Measurements from ENCODE around the gene KLHL12. TPM values are rescaled to one million over a fixed set of nuclear protein-coding genes. Genes with fewer than 3 reads are reported as not detected.

The KLHL12 gene
- total and polyA plus RNA-seq, 4 experiments from 2014 or later = 24.2 to 27.1 (median 25.8) TPM

DNA sequence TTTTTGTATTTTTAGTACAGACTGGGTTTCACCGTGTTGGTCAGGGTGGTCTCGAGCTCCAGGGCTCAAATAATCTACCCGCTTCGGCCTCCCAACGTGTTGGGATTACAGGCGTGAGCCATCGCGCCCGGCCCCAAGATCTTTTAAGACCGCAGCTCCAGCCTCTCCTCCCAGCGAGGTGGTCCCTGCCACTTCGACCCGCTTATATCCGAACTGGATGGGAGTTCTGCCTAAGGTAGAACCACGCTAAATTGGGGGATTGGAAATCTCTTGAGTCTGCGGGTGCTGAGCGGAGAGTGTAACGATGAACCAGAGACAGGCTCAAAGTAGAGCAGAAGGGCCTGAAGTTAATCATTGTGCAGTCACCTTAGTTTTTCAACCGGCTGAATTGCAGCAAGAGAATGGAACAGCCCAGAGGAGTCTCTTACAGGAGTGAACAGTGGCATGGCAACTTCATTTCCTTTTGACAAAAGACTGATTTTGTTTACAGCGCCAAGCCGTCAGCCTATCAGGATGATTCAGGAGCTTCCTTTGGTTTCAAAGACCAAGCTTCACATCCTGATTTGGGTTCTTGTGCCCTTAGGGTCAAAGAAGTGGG, 40.7 kb upstream of the KLHL12 start:
- peaks cover 14 to 36% (median 22%) of the 10 kb centered on the region in 4 donors for H3K4me1 Mint-ChIP-seq
- CTCF ChIA-PET (ENCODE audit: partially characterized antibody) = interaction anchor here (0.6 to 2.3 kb wide), 13 partner anchors 9 to 537 kb away, joined by 3 to 9 read pairs (median 3); partner anchors contain the start of gene KLHL12

DNA sequence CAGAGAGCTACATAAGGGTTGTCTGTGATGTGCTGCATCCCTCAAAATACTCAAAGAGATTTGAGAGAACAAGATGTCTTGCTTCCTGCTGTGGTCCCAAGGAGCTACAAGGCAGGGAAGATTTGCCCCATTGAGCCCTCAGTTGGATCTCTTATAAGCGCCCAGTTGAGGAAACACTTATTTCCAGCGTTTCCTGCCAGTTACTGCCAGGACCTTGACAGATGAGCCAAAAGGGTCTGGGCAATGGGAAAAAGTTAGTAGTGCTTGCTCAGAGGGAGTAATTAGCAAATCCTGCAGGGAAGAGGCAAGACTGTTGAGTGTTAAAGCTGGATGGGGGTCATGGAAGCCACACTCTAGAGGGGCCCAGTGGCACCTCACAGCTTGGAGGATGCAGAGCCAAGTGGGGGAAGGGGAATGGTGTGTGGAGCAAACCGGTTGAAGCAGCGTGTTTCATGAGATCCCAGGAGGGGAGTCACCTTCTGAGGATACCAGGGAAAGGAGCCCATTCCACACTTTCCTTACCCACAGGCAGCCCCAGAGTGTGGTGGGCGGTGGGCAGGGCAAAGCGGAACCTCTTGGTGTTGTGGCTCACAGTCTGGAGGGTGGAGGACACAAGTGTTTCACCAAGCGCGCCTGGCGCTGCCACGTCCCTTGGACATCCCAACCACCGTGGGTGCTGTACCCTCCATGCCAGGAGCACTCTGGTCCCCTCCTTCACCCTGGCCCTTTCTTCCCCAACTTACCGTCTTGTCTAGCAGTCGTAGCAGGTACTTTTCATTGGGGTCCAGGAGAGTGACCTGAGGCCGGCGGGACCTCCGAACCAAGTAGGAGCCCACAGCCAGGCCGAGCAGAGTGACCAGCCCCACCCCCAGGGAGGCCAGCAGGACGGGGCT, 39.2 kb upstream of the KLHL12 start:
- Histone ChIP-seq H3K9me3 (ENCODE audit: control insufficient read depth in 1 of 2, low read length in 2 of 2) (no peaks in the 10 kb centered on the region), H3K36me3 (ENCODE audit: insufficient read depth, low read length) (no peaks in the 10 kb centered on the region), H3K4me3 (ENCODE audit: low read length in 2 of 2) (peak overlapping the region; percentile 21 to 88), H3K27me3 (ENCODE audit: insufficient read depth, low read length) (no peaks in the 10 kb centered on the region), H3K4me1 (ENCODE audit: insufficient read depth, low read length) (peaks cover 29% of the 10 kb centered on the region), H3K27ac (ENCODE audit: low read depth, low read length) (peak overlapping the region; percentile 89)
- ChIA-PET CTCF (ENCODE audit: partially characterized antibody) (interaction anchor here (2.3 kb wide), 1 partner anchor 12 kb away, joined by 9 read pairs; no protein-coding TSS in a partner anchor), POLR2A (ENCODE audit: partially characterized antibody) (interaction anchor here (1.0 to 1.9 kb wide), 6 partner anchors 8 to 832 kb away, joined by 3 to 7 read pairs (median 4); partner anchors contain the start of genes ADIPOR1, KLHL12, PPFIA4 and TMEM183A)
- Mint-ChIP-seq H3K27ac (peak overlapping the region; percentile 75 to 90 (median 87)), H3K9me3 (no peaks in the 10 kb centered on the region), H3K36me3 (peaks cover 14 to 25% of the 10 kb centered on the region in 2 donors), H3K27me3 (no peaks in the 10 kb centered on the region), H3K4me1 (peaks cover 14 to 36% (median 22%) of the 10 kb centered on the region in 4 donors), H3K4me3 (peak overlapping the region; percentile 74 to 95 (median 82))
- peak in 1 of 5 donors; percentile 44 for DNase-seq
- intact Hi-C loops (cut with micrococcal nuclease) = loop anchor here (2.0 to 5.0 kb wide), 2 partner anchors 33 to 61 kb away; partner anchors contain the start of gene PPFIA4

More for the DNA sequence above, 40.7 kb upstream of the KLHL12 start:
- peaks cover 29% of the 10 kb centered on the region for H3K4me1 ChIP-seq (ENCODE audit: insufficient read depth, low read length)
- peak in 4 of 5 donors; percentile 21 to 37 (median 34) for DNase-seq
- H3K27me3 ChIP-seq (ENCODE audit: insufficient read depth, low read length) = no peaks in the 10 kb centered on the region
- no peaks in the 10 kb centered on the region for H3K36me3 ChIP-seq (ENCODE audit: insufficient read depth, low read length)
- Mint-ChIP-seq H3K27ac (peak overlapping the region; percentile 91 to 96 (median 93)), H3K36me3 (peaks cover 8 to 18% of the 10 kb centered on the region in 2 donors), H3K9me3 (no peaks in the 10 kb centered on the region), H3K27me3 (no peaks in the 10 kb centered on the region), H3K4me3 (peak overlapping the region; percentile 91 to 98 (median 94))
- peak overlapping the region; percentile 52 for H3K27ac ChIP-seq (ENCODE audit: low read depth, low read length)
- intact Hi-C loops (cut with micrococcal nuclease) = loop anchor here (1.0 to 5.0 kb wide), 5 partner anchors 9 to 79 kb away; partner anchors contain the start of genes ADIPOR1, KLHL12 and PPFIA4
- peak overlapping the region; percentile 65 to 67 for H3K4me3 ChIP-seq (ENCODE audit: low read length in 2 of 2)
- H3K9me3 ChIP-seq (ENCODE audit: control insufficient read depth in 1 of 2, low read length in 2 of 2) = no peaks in the 10 kb centered on the region
- POLR2A ChIA-PET (ENCODE audit: partially characterized antibody) = interaction anchor here (0.9 to 1.9 kb wide), 11 partner anchors 11 to 1138 kb away, joined by 3 to 24 read pairs (median 5); partner anchors contain the start of genes IPO9, KLHL12, PCAT6 and PPFIA4

DNA sequence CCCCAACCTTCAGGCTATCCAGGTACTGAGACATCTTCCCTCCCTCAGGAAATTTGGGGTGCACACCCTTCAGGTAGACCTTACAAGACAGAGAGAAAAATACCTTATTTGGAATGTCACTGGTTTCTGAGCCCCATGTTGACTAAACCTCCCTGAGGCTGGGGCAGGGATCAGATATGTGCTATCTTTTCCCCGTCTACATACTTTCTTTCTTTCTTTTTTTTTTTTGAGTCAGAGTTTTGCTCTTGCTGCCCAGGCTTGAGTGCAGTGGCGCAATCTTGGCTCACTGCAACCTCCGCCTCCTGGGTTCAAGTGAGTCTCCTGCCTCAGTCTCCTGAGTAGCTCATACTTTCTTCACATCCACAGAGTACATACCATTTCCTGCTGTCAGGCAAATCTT, 38.4 kb upstream of the KLHL12 start:
- peak overlapping the region in 7 of 8 donors; percentile 69 to 95 (median 80) for H3K4me3 Mint-ChIP-seq
- CTCF ChIA-PET (ENCODE audit: partially characterized antibody) = no interaction called here
- POLR2A ChIA-PET (ENCODE audit: partially characterized antibody) = interaction anchor here (1.1 kb wide), 1 partner anchor 833 kb away, joined by 3 read pairs; no protein-coding TSS in a partner anchor

DNA sequence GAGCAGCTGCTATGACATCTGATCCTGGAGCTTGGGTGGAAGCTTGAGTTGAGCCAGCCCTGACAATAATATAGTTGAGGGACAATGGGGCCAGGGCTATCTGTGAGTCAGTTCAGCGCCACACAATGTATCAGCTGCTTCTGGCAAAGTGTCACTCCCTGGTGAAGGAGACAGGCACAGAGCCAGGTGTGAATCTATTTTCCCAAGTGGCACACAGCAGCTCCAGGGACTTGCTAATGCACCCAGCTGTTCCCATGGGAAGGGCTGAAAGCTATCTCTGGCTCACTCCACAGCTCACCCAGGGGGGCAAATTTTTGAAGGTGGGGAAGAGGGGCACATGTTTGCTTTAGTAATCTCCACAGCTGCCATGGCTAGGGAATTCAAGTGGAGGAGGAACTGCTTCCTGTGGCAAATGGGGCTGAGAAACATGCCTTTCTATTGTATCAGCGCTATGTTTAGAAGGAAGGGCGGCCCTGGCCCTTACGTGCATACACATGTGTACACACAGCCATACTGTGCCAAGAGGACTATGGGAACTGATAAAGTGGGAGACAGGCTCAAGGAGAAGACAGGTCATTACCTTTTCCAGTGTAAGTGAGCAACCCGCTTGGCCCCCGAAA, 37.9 kb upstream of the KLHL12 start:
- H3K9me3 Mint-ChIP-seq = no peaks in the 10 kb centered on the region
- peak overlapping the region in 5 of 7 donors; percentile 63 to 82 (median 77) for H3K27ac Mint-ChIP-seq
- peak overlapping the region in 5 of 8 donors; percentile 21 to 74 (median 40) for H3K4me3 Mint-ChIP-seq
- no peaks in the 10 kb centered on the region for H3K27me3 Mint-ChIP-seq
- no peaks in the 10 kb centered on the region for H3K27me3 ChIP-seq (ENCODE audit: insufficient read depth, low read length)
- DNase-seq = no peak
- no peaks in the 10 kb centered on the region for H3K36me3 ChIP-seq (ENCODE audit: insufficient read depth, low read length)
- H3K4me1 ChIP-seq (ENCODE audit: insufficient read depth, low read length) = peaks cover 29% of the 10 kb centered on the region
- no peak overlapping the region for H3K27ac ChIP-seq (ENCODE audit: low read depth, low read length)
- ChIA-PET POLR2A (ENCODE audit: partially characterized antibody) (no interaction called here), CTCF (ENCODE audit: partially characterized antibody) (no interaction called here)
- H3K4me1 Mint-ChIP-seq = peaks cover 14 to 36% (median 22%) of the 10 kb centered on the region in 4 donors
- peaks cover 17 to 27% of the 10 kb centered on the region in 2 donors for H3K36me3 Mint-ChIP-seq
- intact Hi-C loops (cut with micrococcal nuclease) = loop anchor here (5.0 kb wide), 1 partner anchor 62 kb away; the partner anchor contains the start of gene PPFIA4
- H3K9me3 ChIP-seq (ENCODE audit: control insufficient read depth in 1 of 2, low read length in 2 of 2) = no peaks in the 10 kb centered on the region
- no peak overlapping the region for H3K4me3 ChIP-seq (ENCODE audit: low read length in 2 of 2)

More for the DNA sequence above, 38.4 kb upstream of the KLHL12 start:
- Mint-ChIP-seq H3K4me1 (peaks cover 14 to 36% (median 22%) of the 10 kb centered on the region in 4 donors), H3K9me3 (no peaks in the 10 kb centered on the region), H3K27me3 (no peaks in the 10 kb centered on the region), H3K36me3 (peaks cover 17 to 27% of the 10 kb centered on the region in 2 donors), H3K27ac (peak overlapping the region; percentile 4 to 90 (median 87))
- no peak overlapping the region for H3K27ac ChIP-seq (ENCODE audit: low read depth, low read length)
- H3K36me3 ChIP-seq (ENCODE audit: insufficient read depth, low read length) = no peaks in the 10 kb centered on the region
- intact Hi-C loops (cut with micrococcal nuclease) = loop anchor here (5.0 kb wide), 1 partner anchor 62 kb away; the partner anchor contains the start of gene PPFIA4
- no peaks in the 10 kb centered on the region for H3K27me3 ChIP-seq (ENCODE audit: insufficient read depth, low read length)
- H3K9me3 ChIP-seq (ENCODE audit: control insufficient read depth in 1 of 2, low read length in 2 of 2) = no peaks in the 10 kb centered on the region
- H3K4me1 ChIP-seq (ENCODE audit: insufficient read depth, low read length) = peaks cover 29% of the 10 kb centered on the region
- no peak overlapping the region for H3K4me3 ChIP-seq (ENCODE audit: low read length in 2 of 2)
- DNase-seq = no peak

DNA sequence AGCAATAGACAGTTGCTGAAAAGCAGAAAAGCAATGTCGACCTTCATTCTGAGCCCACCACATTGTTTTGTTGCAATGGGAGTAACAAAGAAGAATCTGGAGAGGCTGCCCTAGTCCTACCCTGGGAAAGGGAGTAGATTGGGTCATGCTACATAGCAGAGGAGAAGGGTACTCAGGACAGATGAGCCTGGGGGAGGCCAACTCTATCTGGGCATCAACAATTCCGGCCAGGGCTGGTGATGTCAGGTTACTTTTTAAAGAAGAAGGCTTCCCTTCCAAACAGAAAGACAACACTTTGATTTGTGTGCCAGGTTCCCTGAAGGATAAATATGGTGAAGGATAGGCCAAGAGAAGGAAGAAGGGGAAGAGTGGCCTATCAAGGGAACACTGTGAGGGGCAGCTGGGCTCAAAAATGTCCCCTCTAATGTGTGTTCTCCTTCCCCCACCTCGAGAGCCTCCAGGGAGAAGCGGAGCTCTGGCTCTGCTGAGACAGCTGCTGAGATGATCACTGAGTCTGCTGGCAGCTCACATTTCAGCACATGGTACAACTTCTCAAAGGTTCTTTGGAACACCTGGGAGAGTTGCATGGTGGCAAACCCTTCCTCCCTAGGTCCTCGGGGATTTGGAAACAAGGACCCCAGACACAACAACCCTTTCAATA, 34.3 kb upstream of the KLHL12 start:
- ChIA-PET POLR2A (ENCODE audit: partially characterized antibody) (no interaction called here), CTCF (ENCODE audit: partially characterized antibody) (no interaction called here)
- Mint-ChIP-seq H3K27me3 (no peaks in the 10 kb centered on the region), H3K9me3 (peaks cover 0 to 3% (median 0%) of the 10 kb centered on the region in 8 donors), H3K4me1 (peaks cover 18 to 37% (median 23%) of the 10 kb centered on the region in 4 donors), H3K4me3 (no peak overlapping the region), H3K27ac (peak overlapping the region in 2 of 7 donors; percentile 11 to 57), H3K36me3 (peaks cover 18 to 34% of the 10 kb centered on the region in 2 donors)
- intact Hi-C loops (cut with micrococcal nuclease) = no loop called here
- Histone ChIP-seq H3K4me1 (ENCODE audit: insufficient read depth, low read length) (peaks cover 29% of the 10 kb centered on the region), H3K36me3 (ENCODE audit: insufficient read depth, low read length) (no peaks in the 10 kb centered on the region), H3K27ac (ENCODE audit: low read depth, low read length) (no peak overlapping the region), H3K4me3 (ENCODE audit: low read length in 2 of 2) (no peak overlapping the region), H3K9me3 (ENCODE audit: control insufficient read depth in 1 of 2, low read length in 2 of 2) (no peaks in the 10 kb centered on the region), H3K27me3 (ENCODE audit: insufficient read depth, low read length) (no peaks in the 10 kb centered on the region)
- DNase-seq = no peak

DNA sequence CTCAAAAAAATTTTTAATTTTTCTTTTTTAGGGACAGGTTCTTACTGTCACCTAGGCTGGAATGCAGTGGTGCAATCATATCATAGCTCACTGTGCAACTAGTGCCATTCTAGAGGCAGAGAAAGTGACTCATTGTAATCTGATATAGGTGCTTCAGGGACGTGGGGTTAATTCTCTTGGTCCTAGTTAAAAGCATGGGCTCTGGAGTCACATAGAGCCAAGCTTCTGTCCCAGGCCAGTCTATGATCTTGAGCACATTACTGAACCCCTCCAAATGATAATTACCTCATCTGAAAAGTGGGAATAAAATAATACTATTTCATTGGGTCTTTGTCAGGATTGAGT, 32.2 kb upstream of the KLHL12 start:
- peak overlapping the region in 3 of 8 donors; percentile 25 to 97 (median 95) for H3K4me3 Mint-ChIP-seq

More for the DNA sequence above, 32.2 kb upstream of the KLHL12 start:
- no peak overlapping the region for H3K4me3 ChIP-seq (ENCODE audit: low read length in 2 of 2)
- H3K4me1 Mint-ChIP-seq = peaks cover 22 to 43% (median 36%) of the 10 kb centered on the region in 4 donors
- no peaks in the 10 kb centered on the region for H3K9me3 ChIP-seq (ENCODE audit: control insufficient read depth in 1 of 2, low read length in 2 of 2)
- H3K27me3 Mint-ChIP-seq = no peaks in the 10 kb centered on the region
- H3K27me3 ChIP-seq (ENCODE audit: insufficient read depth, low read length) = no peaks in the 10 kb centered on the region
- ChIA-PET POLR2A (ENCODE audit: partially characterized antibody) (no interaction called here), CTCF (ENCODE audit: partially characterized antibody) (interaction anchor here (1.1 kb wide), 1 partner anchor 9 kb away, joined by 3 read pairs; no protein-coding TSS in a partner anchor)
- H3K36me3 ChIP-seq (ENCODE audit: insufficient read depth, low read length) = no peaks in the 10 kb centered on the region
- DNase-seq = no peak
- intact Hi-C loops (cut with micrococcal nuclease) = loop anchor here (2.0 kb wide), 1 partner anchor 70 kb away; the partner anchor contains the start of gene RABIF
- H3K4me1 ChIP-seq (ENCODE audit: insufficient read depth, low read length) = peaks cover 42% of the 10 kb centered on the region
- peak overlapping the region in 2 of 7 donors; percentile 7 to 91 for H3K27ac Mint-ChIP-seq
- peaks cover 0 to 3% (median 0%) of the 10 kb centered on the region in 8 donors for H3K9me3 Mint-ChIP-seq
- H3K27ac ChIP-seq (ENCODE audit: low read depth, low read length) = peak overlapping the region; percentile 94
- H3K36me3 Mint-ChIP-seq = peaks cover 21 to 32% of the 10 kb centered on the region in 2 donors
